Hepatocyte (in vitro differentiated cells): Measurements from ENCODE around the gene CHCHD4.

Source experiments
- CTCF ChIP-seq: fragments of 200-600 bp; sonication (generic); IDR thresholded peaks from 2 replicates; pipeline ENCODE4 v1.5.1; 2016; ENCODE audit warnings: antibody characterized with exemption, mild to moderate bottlenecking; ENCODE audit not compliant: poor library complexity
- EZH2 ChIP-seq: fragments of 200-600 bp; sonication (generic); IDR thresholded peaks from 2 replicates; pipeline ENCODE4 v1.6.1; 2016; ENCODE audit warnings: antibody characterized with exemption, mild to moderate bottlenecking, borderline replicate concordance
- EZH2phosphoT487 ChIP-seq: fragments of 200-600 bp; sonication (generic); IDR thresholded peaks from one replicate; pipeline ENCODE4 v1.6.1; 2018; ENCODE audit warnings: antibody characterized with exemption, mild to moderate bottlenecking, low read depth, moderate library complexity; ENCODE audit not compliant: unreplicated experiment, severe bottlenecking

- no peak for TF ChIP-seq EZH2
- no peak for TF ChIP-seq CTCF
- TF ChIP-seq EZH2phosphoT487: no peak
Measured at GRCh38 chr3:14137004-14137403, 12.3 kb upstream of the CHCHD4 start.
